Measurements from ENCODE around the gene IRX6.

IRX6 gene

GRCh38 chr16:55323637-55324271 is at the start of gene IRX6:
IRX6 (plus strand) TSS chr16:55324203; CDS start chr16:55325092, 889 bp downstream.
- no peak for FAIRE-seq

- FAIRE-seq, result no peak
Observed at GRCh38 chr16:55274391-55274790, 49.6 kb upstream of the IRX6 start.

- FAIRE-seq, result no peak
Observed at GRCh38 chr16:55275167-55275566, 48.8 kb upstream of the IRX6 start.

- no peak for FAIRE-seq
Observed at GRCh38 chr16:55275869-55276268, 48.1 kb upstream of the IRX6 start.

GRCh38 chr16:55277536-55277935 is 46.5 kb upstream of the IRX6 start:
- no peak for FAIRE-seq

GRCh38 chr16:55279598-55279997 is 44.4 kb upstream of the IRX6 start:
- no peak for FAIRE-seq

- no peak for FAIRE-seq
Observed at GRCh38 chr16:55280587-55280986, 43.4 kb upstream of the IRX6 start.

- FAIRE-seq, result no peak
Observed at GRCh38 chr16:55282441-55282840, 41.6 kb upstream of the IRX6 start.

GRCh38 chr16:55283812-55284717 is 39.9 kb upstream of the IRX6 start:
- no peak for FAIRE-seq

- no peak for FAIRE-seq
Observed at GRCh38 chr16:55284718-55285099, 39.3 kb upstream of the IRX6 start.

- FAIRE-seq, result no peak
Observed at GRCh38 chr16:55285586-55285985, 38.4 kb upstream of the IRX6 start.

- no peak for FAIRE-seq
Observed at GRCh38 chr16:55289353-55289752, 34.6 kb upstream of the IRX6 start.

- no peak for FAIRE-seq
Observed at GRCh38 chr16:55291847-55292246, 32.2 kb upstream of the IRX6 start.

- FAIRE-seq, result no peak
Observed at GRCh38 chr16:55292491-55292890, 31.5 kb upstream of the IRX6 start.

GRCh38 chr16:55294129-55294528 is 29.9 kb upstream of the IRX6 start:
- FAIRE-seq, result no peak

GRCh38 chr16:55294931-55295342 is 29.1 kb upstream of the IRX6 start:
- FAIRE-seq, result no peak

- FAIRE-seq, result no peak
Observed at GRCh38 chr16:55297062-55297909, 26.7 kb upstream of the IRX6 start.

- no peak for FAIRE-seq
Observed at GRCh38 chr16:55297910-55298479, 26.0 kb upstream of the IRX6 start.

GRCh38 chr16:55301385-55302008 is 22.5 kb upstream of the IRX6 start:
- no peak for FAIRE-seq

GRCh38 chr16:55302635-55303034 is 21.4 kb upstream of the IRX6 start:
- no peak for FAIRE-seq

GRCh38 chr16:55308973-55309372 is 15.0 kb upstream of the IRX6 start:
- FAIRE-seq, result no peak

- no peak for FAIRE-seq
Observed at GRCh38 chr16:55322327-55322726, 1.7 kb upstream of the IRX6 start.

Data from colon (tissue), 2 donors.